ENCODE measurements around the gene KYNU. TPM values are rescaled to one million over a fixed set of nuclear protein-coding genes. Genes with fewer than 3 reads are reported as not detected.

The KYNU gene
- total and polyA plus RNA-seq, 2 of the 13 experiments (the other 11 are each of a cell fraction or from before 2014, with no cell fraction given), result 21.9 to 68.6 TPM

DNA sequence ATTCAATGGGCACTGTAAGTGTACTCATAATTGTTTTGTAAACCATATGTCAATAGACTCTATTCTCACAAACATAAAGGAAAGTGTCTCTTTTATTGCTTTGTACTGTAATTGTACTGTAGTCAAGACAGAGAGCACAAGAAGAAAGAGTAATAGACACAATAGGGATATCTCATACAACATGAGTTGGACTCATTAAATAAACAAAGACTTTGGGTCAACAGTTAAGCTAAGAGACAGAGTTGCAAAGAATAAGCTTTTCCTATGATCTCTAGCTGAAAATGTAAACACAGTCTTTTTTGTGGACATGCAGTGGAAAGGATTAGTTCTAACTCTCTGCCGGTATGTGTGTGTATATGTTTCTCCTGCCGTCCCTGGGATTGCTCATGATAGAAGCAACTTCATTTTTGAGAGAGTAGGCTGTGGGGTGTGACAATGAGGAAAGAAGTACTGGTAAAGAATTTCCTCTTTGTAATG lies 13.9 kb upstream of the KYNU start (continued):
- TF ChIP-seq, protein P1, sequence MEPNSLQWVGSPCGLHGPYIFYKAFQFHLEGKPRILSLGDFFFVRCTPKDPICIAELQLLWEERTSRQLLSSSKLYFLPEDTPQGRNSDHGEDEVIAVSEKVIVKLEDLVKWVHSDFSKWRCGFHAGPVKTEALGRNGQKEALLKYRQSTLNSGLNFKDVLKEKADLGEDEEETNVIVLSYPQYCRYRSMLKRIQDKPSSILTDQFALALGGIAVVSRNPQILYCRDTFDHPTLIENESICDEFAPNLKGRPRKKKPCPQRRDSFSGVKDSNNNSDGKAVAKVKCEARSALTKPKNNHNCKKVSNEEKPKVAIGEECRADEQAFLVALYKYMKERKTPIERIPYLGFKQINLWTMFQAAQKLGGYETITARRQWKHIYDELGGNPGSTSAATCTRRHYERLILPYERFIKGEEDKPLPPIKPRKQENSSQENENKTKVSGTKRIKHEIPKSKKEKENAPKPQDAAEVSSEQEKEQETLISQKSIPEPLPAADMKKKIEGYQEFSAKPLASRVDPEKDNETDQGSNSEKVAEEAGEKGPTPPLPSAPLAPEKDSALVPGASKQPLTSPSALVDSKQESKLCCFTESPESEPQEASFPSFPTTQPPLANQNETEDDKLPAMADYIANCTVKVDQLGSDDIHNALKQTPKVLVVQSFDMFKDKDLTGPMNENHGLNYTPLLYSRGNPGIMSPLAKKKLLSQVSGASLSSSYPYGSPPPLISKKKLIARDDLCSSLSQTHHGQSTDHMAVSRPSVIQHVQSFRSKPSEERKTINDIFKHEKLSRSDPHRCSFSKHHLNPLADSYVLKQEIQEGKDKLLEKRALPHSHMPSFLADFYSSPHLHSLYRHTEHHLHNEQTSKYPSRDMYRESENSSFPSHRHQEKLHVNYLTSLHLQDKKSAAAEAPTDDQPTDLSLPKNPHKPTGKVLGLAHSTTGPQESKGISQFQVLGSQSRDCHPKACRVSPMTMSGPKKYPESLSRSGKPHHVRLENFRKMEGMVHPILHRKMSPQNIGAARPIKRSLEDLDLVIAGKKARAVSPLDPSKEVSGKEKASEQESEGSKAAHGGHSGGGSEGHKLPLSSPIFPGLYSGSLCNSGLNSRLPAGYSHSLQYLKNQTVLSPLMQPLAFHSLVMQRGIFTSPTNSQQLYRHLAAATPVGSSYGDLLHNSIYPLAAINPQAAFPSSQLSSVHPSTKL (CRISPR knock-in tag; IDR thresholded peaks at IDR 0.05), result peak; percentile 100
- TF ChIP-seq ZNF136 (CRISPR knock-in tag; IDR thresholded peaks at IDR 0.05; ENCODE audit: low read depth) (no peak), PHF20 (CRISPR knock-in tag; IDR thresholded peaks at IDR 0.05) (no peak), ZNF160 (CRISPR knock-in tag; IDR thresholded peaks at IDR 0.05) (no peak), FOXK1 (CRISPR knock-in tag; IDR thresholded peaks at IDR 0.05; ENCODE audit: borderline replicate concordance, low read depth) (peak; percentile 97), RARA (CRISPR knock-in tag; IDR thresholded peaks at IDR 0.05) (peak; percentile 93), TBL1XR1 (IDR thresholded peaks at IDR 0.05; ENCODE audit: borderline replicate concordance, low read length, partially characterized antibody) (peak; percentile 93), ZNF772 (CRISPR knock-in tag; IDR thresholded peaks at IDR 0.05) (no peak), SMARCE1 (IDR thresholded peaks at IDR 0.05; ENCODE audit: borderline replicate concordance) (peak; percentile 78)
- TF ChIP-seq, protein P2, sequence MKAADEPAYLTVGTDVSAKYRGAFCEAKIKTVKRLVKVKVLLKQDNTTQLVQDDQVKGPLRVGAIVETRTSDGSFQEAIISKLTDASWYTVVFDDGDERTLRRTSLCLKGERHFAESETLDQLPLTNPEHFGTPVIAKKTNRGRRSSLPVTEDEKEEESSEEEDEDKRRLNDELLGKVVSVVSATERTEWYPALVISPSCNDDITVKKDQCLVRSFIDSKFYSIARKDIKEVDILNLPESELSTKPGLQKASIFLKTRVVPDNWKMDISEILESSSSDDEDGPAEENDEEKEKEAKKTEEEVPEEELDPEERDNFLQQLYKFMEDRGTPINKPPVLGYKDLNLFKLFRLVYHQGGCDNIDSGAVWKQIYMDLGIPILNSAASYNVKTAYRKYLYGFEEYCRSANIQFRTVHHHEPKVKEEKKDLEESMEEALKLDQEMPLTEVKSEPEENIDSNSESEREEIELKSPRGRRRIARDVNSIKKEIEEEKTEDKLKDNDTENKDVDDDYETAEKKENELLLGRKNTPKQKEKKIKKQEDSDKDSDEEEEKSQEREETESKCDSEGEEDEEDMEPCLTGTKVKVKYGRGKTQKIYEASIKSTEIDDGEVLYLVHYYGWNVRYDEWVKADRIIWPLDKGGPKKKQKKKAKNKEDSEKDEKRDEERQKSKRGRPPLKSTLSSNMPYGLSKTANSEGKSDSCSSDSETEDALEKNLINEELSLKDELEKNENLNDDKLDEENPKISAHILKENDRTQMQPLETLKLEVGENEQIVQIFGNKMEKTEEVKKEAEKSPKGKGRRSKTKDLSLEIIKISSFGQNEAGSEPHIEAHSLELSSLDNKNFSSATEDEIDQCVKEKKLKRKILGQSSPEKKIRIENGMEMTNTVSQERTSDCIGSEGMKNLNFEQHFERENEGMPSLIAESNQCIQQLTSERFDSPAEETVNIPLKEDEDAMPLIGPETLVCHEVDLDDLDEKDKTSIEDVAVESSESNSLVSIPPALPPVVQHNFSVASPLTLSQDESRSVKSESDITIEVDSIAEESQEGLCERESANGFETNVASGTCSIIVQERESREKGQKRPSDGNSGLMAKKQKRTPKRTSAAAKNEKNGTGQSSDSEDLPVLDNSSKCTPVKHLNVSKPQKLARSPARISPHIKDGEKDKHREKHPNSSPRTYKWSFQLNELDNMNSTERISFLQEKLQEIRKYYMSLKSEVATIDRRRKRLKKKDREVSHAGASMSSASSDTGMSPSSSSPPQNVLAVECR (CRISPR knock-in tag; IDR thresholded peaks at IDR 0.05; ENCODE audit: borderline replicate concordance), result peak; percentile 30; the same call in 1 of the 2 replicates
- TF ChIP-seq, protein P3, sequence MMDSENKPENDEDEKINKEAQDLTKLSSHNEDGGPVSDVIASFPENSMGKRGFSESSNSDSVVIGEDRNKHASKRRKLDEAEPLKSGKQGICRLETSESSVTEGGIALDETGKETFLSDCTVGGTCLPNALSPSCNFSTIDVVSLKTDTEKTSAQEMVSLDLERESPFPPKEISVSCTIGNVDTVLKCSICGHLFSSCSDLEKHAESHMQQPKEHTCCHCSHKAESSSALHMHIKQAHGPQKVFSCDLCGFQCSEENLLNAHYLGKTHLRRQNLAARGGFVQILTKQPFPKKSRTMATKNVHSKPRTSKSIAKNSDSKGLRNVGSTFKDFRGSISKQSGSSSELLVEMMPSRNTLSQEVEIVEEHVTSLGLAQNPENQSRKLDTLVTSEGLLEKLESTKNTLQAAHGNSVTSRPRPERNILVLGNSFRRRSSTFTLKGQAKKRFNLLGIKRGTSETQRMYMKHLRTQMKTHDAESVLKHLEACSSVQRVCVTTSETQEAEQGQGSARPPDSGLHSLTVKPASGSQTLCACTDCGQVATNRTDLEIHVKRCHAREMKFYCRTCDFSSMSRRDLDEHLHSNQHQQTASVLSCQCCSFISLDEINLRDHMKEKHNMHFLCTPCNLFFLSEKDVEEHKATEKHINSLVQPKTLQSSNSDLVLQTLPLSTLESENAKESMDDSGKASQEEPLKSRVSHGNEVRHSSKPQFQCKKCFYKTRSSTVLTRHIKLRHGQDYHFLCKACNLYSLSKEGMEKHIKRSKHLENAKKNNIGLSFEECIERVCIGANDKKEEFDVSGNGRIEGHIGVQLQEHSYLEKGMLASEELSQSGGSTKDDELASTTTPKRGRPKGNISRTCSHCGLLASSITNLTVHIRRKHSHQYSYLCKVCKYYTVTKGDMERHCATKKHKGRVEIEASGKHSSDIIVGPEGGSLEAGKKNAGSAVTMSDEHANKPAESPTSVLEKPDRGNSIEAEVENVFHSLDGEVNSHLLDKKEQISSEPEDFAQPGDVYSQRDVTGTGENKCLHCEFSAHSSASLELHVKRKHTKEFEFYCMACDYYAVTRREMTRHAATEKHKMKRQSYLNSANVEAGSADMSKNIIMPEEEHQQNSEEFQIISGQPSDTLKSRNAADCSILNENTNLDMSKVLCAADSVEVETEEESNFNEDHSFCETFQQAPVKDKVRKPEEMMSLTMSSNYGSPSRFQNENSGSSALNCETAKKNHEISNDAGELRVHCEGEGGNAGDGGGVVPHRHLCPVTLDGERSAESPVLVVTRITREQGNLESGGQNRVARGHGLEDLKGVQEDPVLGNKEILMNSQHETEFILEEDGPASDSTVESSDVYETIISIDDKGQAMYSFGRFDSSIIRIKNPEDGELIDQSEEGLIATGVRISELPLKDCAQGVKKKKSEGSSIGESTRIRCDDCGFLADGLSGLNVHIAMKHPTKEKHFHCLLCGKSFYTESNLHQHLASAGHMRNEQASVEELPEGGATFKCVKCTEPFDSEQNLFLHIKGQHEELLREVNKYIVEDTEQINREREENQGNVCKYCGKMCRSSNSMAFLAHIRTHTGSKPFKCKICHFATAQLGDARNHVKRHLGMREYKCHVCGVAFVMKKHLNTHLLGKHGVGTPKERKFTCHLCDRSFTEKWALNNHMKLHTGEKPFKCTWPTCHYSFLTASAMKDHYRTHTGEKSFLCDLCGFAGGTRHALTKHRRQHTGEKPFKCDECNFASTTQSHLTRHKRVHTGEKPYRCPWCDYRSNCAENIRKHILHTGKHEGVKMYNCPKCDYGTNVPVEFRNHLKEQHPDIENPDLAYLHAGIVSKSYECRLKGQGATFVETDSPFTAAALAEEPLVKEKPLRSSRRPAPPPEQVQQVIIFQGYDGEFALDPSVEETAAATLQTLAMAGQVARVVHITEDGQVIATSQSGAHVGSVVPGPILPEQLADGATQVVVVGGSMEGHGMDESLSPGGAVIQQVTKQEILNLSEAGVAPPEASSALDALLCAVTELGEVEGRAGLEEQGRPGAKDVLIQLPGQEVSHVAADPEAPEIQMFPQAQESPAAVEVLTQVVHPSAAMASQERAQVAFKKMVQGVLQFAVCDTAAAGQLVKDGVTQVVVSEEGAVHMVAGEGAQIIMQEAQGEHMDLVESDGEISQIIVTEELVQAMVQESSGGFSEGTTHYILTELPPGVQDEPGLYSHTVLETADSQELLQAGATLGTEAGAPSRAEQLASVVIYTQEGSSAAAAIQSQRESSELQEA (CRISPR knock-in tag; IDR thresholded peaks at IDR 0.05; ENCODE audit: not compliant biosample characterization), result no peak
- TF ChIP-seq, protein P4, sequence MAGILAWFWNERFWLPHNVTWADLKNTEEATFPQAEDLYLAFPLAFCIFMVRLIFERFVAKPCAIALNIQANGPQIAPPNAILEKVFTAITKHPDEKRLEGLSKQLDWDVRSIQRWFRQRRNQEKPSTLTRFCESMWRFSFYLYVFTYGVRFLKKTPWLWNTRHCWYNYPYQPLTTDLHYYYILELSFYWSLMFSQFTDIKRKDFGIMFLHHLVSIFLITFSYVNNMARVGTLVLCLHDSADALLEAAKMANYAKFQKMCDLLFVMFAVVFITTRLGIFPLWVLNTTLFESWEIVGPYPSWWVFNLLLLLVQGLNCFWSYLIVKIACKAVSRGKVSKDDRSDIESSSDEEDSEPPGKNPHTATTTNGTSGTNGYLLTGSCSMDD (CRISPR knock-in tag; IDR thresholded peaks at IDR 0.05), result no peak

Measured in HepG2 (cell line).